Thoracic aorta endothelial cell (primary cell): ENCODE measurements around the gene PDCD7. TPM values are rescaled to one million over a fixed set of nuclear protein-coding genes. Genes with fewer than 3 reads are reported as not detected.

ENCODE experiments used
- small RNA-seq: library from RNA; depleted of rRNA; stranded (forward); fragments of <200 nt; gene quantifications from one replicate; pipeline ENCODE3, GENCODE V24; 2012
- total RNA-seq: library from RNA; depleted of rRNA; stranded (reverse); fragments of >200 nt; gene quantifications from 2 replicates; pipeline ENCODE4 v1.2.3, GENCODE V29; 2012

PDCD7 gene, protein sequence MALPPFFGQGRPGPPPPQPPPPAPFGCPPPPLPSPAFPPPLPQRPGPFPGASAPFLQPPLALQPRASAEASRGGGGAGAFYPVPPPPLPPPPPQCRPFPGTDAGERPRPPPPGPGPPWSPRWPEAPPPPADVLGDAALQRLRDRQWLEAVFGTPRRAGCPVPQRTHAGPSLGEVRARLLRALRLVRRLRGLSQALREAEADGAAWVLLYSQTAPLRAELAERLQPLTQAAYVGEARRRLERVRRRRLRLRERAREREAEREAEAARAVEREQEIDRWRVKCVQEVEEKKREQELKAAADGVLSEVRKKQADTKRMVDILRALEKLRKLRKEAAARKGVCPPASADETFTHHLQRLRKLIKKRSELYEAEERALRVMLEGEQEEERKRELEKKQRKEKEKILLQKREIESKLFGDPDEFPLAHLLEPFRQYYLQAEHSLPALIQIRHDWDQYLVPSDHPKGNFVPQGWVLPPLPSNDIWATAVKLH
- 21.8 and 27.4 TPM in 2 replicates for total RNA-seq

DNA sequence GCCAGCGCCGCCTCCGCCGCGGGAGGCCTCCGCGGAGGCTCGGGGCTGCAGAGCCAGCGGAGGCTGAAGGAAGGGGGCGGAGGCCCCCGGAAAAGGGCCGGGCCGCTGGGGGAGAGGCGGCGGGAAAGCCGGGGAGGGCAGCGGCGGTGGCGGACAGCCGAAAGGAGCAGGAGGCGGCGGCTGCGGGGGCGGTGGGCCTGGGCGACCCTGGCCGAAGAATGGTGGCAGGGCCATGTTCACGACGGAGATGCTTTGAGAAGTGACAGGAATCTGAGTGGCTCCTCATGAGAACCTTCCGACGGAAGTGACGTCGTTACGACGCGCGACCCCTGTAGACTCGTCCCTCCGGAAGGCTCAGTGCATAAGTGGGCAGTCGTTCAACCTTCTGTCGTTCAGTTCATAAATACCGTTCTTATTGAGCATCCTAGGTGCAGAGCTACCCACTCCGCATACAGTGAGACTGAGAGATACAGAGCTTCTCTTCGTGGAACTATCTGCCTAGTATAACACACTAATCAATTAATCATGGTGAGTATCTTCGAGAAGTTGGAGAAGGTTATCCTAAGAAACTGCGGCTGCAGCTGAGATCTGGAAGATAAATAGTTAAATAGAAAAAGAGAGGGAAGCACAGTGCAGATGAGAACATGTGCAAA, at the start of gene PDCD7:
Gene PDCD7, minus strand, starts transcription at position 261 of the 653 bp plus-strand sequence. Its CDS starts 27 bp downstream, at position 234.

DNA sequence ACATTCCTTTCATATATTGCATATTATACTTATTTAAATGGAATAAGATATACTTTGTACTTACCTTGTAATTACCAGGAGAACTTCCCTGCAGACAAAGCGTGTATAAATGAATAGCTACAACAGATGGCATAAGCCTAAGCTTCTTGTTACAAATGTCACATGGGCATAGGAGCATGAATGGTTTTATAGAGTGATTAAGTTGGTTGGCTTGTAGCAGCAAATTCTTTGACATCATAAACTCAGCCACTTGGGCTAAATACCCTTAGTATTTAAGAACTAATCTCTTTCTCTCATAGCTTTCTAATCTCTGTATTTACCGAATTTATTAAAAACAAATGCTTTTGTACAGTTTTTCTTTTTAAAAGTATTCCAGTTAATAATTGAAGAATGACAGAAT, 18.5 kb downstream of the PDCD7 start, which contains the start of gene UBAP1L:
Gene UBAP1L, minus strand, starts transcription at position 115 of the 400 bp plus-strand sequence. CDS start 8,985 bp downstream, outside the sequence.

DNA sequence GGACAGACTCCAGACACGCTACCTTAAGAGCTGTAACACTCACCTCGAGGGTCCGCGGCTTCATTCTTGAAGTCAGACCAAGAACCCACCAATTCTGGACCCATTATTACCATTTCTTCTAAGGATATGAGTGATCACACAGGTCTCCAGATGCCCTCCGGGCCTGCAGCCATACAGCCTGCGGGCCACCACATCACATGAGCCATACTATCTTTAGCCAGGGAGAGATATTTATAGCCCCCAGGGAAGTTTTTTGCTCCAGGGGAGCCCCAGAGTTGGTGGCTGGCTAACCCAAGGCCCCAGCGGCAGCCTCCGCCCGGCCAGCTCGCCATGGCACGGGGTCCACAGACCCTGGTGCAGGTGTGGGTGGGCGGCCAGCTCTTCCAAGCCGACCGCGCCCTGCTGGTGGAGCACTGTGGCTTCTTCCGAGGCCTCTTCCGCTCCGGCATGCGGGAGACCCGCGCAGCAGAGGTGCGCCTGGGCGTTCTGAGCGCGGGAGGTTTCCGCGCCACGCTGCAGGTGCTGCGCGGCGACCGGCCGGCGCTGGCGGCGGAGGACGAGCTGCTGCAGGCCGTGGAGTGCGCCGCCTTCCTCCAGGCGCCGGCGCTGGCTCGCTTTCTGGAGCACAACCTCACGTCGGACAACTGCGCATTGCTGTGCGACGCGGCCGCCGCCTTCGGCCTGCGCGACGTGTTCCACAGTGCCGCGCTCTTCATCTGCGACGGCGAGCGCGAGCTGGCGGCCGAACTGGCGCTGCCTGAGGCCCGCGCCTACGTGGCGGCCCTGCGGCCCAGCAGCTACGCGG, 56.9 kb downstream of the PDCD7 start, which contains the start of gene KBTBD13:
Gene KBTBD13, plus strand, starts transcription at position 261 of the 805 bp plus-strand sequence. Its CDS starts 70 bp downstream, at position 331.

DNA sequence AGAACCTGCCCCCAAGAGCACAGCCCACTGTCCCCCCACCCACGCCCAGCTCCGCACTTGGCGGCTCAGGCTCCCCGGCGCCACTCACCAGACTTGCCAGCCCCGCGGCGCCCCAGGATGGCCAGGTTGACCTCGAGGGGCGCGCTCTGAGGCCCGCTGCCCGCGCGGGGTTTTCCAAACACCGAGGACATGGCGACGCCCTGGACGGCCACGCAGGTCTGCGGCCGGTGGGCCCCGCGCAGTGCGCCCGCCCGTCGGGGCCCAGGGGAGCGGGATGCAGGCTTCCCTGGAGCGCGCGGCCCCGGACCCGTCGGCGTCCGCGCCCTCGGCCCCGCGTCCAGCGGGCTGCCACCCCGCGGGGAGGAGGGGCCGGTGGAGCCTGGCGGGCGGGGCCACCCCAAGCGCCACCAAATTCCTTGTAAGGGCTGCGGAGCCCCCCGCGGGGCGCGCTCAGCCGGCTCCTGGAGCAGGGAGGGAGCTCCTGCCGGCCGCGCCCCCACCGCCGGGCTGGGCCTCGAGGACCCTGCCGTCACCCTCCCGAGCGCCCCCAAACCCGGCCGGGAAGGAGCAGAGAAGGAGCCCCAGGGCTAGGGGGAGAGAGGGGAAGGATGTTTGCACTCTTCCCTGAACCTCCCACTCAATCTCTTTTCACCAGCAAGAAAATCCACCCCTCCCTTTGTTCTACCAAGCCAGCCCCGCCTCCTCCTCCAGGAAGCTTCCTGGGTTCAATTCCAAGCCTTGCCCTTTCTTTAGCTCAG, 65.8 kb downstream of the PDCD7 start, which contains the start of gene RASL12:
Gene RASL12, minus strand, starts transcription at position 347 of the 758 bp plus-strand sequence. Its CDS starts 156 bp downstream, at position 191.

Small RNAs within 50 kb of the gene (small RNA-seq; reads per million reads assigned to genes)
- gene AC013553.1, result not detected

Other genes with a start within 250 kb of the PDCD7 start
- gene ANKDD1A, start 221.9 kb downstream of the PDCD7 start, total RNA-seq, result 1.5 and 2.0 TPM in 2 replicates
- 81.4 and 85.4 TPM in 2 replicates for gene SPG21, start 143.9 kb downstream of the PDCD7 start, total RNA-seq
- 23.9 and 30.0 TPM in 2 replicates for gene MTFMT, start 104.2 kb downstream of the PDCD7 start, total RNA-seq
- not detected in 2 replicates for gene SLC51B, start 88.4 kb downstream of the PDCD7 start, total RNA-seq
- gene RASL12, start 65.8 kb downstream of the PDCD7 start, total RNA-seq, result not detected in 2 replicates
- not detected in 2 replicates for gene KBTBD13, start 57.1 kb downstream of the PDCD7 start, total RNA-seq
- 1.9 and 2.2 TPM in 2 replicates for gene UBAP1L, start 18.6 kb downstream of the PDCD7 start, total RNA-seq
- gene CLPX, start 51.5 kb upstream of the PDCD7 start, total RNA-seq, result 60.6 and 63.5 TPM in 2 replicates
- not detected in 2 replicates for gene CILP, start 77.7 kb upstream of the PDCD7 start, total RNA-seq
- gene PARP16, start 153.1 kb upstream of the PDCD7 start, total RNA-seq, result 3.1 and 4.2 TPM in 2 replicates
- gene RNU5A-1, start 162.2 kb upstream of the PDCD7 start, total RNA-seq, result not detected in 2 replicates
- not detected in 2 replicates for gene RNU5B-1, start 170.9 kb upstream of the PDCD7 start, total RNA-seq
- gene IGDCC3, start 244.2 kb upstream of the PDCD7 start, total RNA-seq, result not detected in 2 replicates